HUES64 (cell line): ENCODE results near the gene ENTPD8.
"Not testable (repeated sequence)": the region's sequence is repeated elsewhere in the genome, so short reads cannot be mapped to it uniquely, and the experiment has no call there.

Experiments used
- H3K27ac ChIP-seq: 2 replicates; pipeline ENCODE4 v1.7.0; 2013; ENCODE audit warnings: low read depth, low read length, inconsistent platforms
- H3K27me3 ChIP-seq: 2 replicates; pipeline ENCODE4 v1.6.1; 2013; ENCODE audit warnings: mild to moderate bottlenecking, low read length; ENCODE audit not compliant: insufficient read depth
- H3K36me3 ChIP-seq: 2 replicates; pipeline ENCODE4 v1.6.1; 2013; ENCODE audit warnings: mild to moderate bottlenecking, low read length; ENCODE audit not compliant: insufficient read depth
- H3K4me1 ChIP-seq: 2 replicates; pipeline ENCODE4 v1.6.1; 2013; ENCODE audit warnings: mild to moderate bottlenecking, low read length, moderate library complexity; ENCODE audit not compliant: insufficient read depth
- H3K4me3 ChIP-seq: 2 replicates; pipeline ENCODE4 v1.5.1; 2013; ENCODE audit warnings: mild to moderate bottlenecking, low read length, moderate library complexity
- H3K9ac ChIP-seq: 2 replicates; pipeline ENCODE4 v1.6.1; 2013; ENCODE audit warnings: mild to moderate bottlenecking, low read depth, low read length
- H3K9me3 ChIP-seq: 2 replicates; pipeline ENCODE4 v1.6.1; 2013; ENCODE audit warnings: low read depth, low read length; ENCODE audit not compliant: insufficient read depth
- WGBS: fragments of 150-250, 120-280 bp; methylation state at CpG from one replicate; pipeline ENCODE4 v1.1.7; 2013; ENCODE audit warnings: missing lambda C conversion rate; 5-methylcytosine and 5-hydroxymethylcytosine counted together

The ENTPD8 gene

DNA sequence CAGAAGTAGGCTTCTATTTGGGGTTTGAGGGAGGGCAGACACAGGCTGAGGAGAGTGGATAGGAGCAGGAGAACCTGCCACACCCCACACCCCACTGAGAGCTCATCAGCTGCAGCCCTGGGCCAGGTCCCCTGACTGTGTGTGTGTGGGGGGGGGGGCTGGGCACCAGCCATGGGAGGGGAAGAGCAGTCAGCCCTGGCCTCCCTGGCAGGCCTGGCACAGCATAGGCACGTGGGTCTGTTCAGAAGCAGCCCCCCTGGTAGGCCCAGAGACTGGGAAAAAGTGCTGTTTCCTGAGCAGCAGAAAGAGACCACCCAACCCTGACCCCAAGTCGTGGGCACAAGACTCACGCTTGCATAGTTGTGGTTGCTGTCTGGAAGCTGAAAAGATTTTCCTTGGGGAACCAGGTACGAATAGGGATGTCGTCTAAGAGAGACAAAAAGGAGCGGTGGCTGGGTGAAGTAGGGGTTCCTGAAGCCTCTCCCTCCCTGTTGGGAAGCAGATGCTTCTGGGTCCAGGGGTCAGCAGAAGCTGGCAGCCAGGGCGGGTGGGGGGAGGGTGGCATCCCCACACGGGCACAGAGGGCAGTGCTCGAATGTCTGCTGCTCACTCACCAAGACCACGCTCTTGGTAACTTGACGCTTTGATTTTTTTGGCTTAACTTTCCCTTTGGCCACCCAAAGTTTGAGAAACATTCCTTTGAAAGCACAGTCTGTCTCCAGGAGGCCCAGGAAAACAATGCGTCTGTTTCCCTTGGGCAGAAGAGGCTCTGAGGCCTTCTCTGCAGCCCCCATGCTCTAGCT is 15.1 kb upstream of the ENTPD8 start:
- Histone ChIP-seq H3K27me3 (0 out of 2 replicates have a peak, but pooled peaks cover 5% of the 10 kb centered on the region), H3K4me3 (no peak overlapping the region), H3K9ac (no peak overlapping the region), H3K27ac (no peak overlapping the region), H3K9me3 (no peaks in the 10 kb centered on the region), H3K36me3 (peaks cover 26% of the 10 kb centered on the region), H3K4me1 (peaks cover 14% of the 10 kb centered on the region; the same call in 1 of the 2 replicates)
- WGBS: 94% methylated on average over 12 of the region's 12 CpGs

GRCh38 chr9:137455359-137455991 is 14.3 kb upstream of the ENTPD8 start:
- 0 out of 2 replicates have a peak, but pooled peaks cover 5% of the 10 kb centered on the region for H3K27me3 ChIP-seq
- H3K4me3 ChIP-seq: no peak overlapping the region
- H3K9me3 ChIP-seq: no peaks in the 10 kb centered on the region
- H3K27ac ChIP-seq: no peak overlapping the region
- H3K36me3 ChIP-seq: peaks cover 26% of the 10 kb centered on the region
- H3K9ac ChIP-seq: no peak overlapping the region
- H3K4me1 ChIP-seq: peaks cover 14% of the 10 kb centered on the region; the same call in 1 of the 2 replicates
- WGBS: 92% methylated on average over 18 of the region's 18 CpGs

DNA sequence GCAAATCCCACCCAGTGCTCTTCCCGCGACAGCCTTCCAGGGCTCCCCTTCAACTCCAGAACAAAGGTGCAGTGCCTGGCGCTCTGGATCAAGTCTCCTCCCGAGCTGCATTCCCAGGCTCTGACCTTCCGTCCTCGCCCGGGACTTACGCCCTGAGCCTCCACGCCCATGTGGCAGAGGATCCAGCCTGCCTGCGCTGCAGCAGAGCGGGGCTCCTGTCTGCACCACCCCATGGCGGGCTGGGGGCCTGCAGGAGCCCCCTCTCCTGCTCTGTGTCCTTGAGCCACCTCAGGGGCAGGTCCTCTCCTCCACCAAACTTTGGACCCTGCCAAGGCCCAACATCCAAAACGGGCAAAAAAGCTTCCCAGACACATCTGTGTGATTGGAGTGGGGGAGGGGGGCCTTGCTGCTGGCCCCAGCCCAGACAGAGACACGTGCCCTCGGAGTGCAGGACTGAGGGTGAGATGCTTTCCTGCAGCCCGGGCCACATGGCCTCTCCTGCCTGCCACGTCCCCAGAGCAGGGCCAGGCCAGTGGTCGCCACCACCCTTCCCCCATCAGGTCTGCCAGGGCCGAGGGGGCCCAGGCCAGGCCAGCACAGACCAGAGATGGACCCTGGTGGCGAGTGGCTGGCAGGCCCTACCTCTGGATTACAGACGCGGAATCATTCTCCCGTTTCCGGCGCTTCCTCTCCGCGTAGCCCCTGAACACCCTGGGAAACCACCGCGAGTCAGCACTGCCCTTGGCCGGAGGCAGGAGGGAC is 13.6 kb upstream of the ENTPD8 start:
- Histone ChIP-seq H3K36me3 (peaks cover 29% of the 10 kb centered on the region), H3K27ac (peak overlapping the region; percentile 70), H3K9me3 (no peaks in the 10 kb centered on the region), H3K9ac (peak overlapping the region; percentile 64), H3K4me3 (peak overlapping the region; percentile 53), H3K4me1 (peaks cover 14% of the 10 kb centered on the region; the same call in 1 of the 2 replicates), H3K27me3 (0 out of 2 replicates have a peak, but pooled peaks cover under 1% of the 10 kb centered on the region)
- 72% methylated on average over 29 of the region's 30 CpGs for WGBS

- Histone ChIP-seq H3K27ac (peak overlapping the region; percentile 70), H3K9ac (peak overlapping the region; percentile 64), H3K9me3 (no peaks in the 10 kb centered on the region), H3K27me3 (no peaks in the 10 kb centered on the region), H3K4me1 (peaks cover 14% of the 10 kb centered on the region; the same call in 1 of the 2 replicates), H3K4me3 (peak overlapping the region; percentile 53), H3K36me3 (peaks cover 35% of the 10 kb centered on the region)
- WGBS: 5% methylated on average over 22 of the region's 24 CpGs
These were observed 13.0 kb upstream of the ENTPD8 start for GRCh38 chr9:137454145-137454596.

DNA sequence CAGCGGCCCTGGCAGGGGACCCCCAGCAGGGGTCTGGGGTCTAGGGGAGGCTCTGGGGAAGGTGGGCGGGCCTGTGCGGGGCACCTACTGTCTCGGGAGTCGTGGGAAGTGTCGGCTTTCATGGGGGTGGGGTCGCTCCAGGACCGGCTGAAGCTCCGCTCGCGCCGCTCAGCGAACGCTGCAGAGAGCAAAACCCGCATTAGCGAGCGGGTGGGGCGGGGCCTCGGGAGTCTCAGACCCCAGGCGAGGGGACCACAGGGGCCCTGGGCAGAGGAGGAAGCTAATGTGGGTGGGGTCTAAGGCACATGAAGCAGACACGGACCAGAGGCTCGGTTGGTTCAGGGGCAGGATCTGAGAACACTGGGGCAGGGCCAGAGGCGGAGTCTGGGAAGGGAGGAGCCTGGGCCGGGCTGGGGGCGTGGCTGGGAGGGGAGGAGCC is 12.5 kb upstream of the ENTPD8 start:
- peaks cover 14% of the 10 kb centered on the region; the same call in 1 of the 2 replicates for H3K4me1 ChIP-seq
- H3K36me3 ChIP-seq: peaks cover 39% of the 10 kb centered on the region
- H3K27ac ChIP-seq: no peak overlapping the region
- H3K9ac ChIP-seq: peak overlapping the region; percentile 26; the same call in 1 of the 2 replicates
- WGBS: 3% methylated on average over 25 of the region's 25 CpGs
- no peaks in the 10 kb centered on the region for H3K27me3 ChIP-seq
- no peaks in the 10 kb centered on the region for H3K9me3 ChIP-seq
- peak overlapping the region; percentile 49 for H3K4me3 ChIP-seq

DNA sequence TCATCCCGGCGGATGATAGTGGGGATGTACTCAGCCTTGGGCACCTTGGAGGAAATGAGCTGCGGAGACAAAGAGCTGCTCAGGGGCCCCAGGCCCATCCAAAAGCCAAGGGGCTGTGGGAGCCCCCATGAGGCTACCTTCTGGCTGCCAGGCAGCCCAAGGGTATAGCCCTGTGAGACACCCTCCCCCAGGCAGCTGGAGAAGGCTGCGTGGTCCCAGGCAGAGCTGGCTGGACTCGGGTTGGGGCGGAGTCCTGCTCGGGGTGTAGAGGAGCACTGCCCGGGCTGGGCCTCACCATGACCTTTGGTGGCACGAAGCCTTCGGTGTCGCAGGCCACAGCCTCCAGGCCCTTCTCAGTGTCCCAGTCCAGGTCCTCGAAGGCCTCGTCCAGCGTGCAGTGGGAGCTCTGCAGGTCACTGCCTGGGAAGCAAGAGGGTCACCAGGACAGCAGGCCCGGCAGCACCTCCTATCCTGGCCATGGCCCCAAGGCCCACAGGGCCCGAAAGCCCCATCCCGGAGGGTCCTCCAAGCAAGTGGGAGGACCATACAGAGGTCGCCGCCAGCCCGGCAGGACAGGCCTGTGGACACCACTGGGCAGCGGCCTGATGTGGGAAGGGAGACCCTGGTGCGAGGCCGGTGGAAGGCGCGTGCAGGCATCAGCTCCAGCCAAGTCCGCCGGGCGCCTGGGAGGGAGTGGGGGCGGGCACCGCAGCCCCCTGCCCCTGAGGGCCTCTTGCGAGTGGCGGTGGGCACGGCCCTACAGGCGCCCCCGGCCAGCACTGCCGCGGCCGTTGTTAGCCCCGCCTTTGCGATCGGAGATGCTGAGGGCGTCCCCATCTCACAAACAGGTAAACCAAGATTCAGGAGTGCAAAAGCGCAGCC is 11.8 kb upstream of the ENTPD8 start:
- Histone ChIP-seq H3K36me3 (peaks cover 39% of the 10 kb centered on the region), H3K4me3 (peak overlapping the region; percentile 49), H3K27ac (no peak overlapping the region), H3K4me1 (peaks cover 9% of the 10 kb centered on the region; the same call in 1 of the 2 replicates), H3K27me3 (no peaks in the 10 kb centered on the region), H3K9ac (peak overlapping the region; percentile 26; the same call in 1 of the 2 replicates), H3K9me3 (no peaks in the 10 kb centered on the region)
- WGBS: 75% methylated on average over 43 of the region's 43 CpGs

GRCh38 chr9:137452006-137452760 is 11.0 kb upstream of the ENTPD8 start:
- WGBS: 93% methylated on average over 17 of the region's 17 CpGs

GRCh38 chr9:137451264-137452005 is 10.3 kb upstream of the ENTPD8 start:
- H3K36me3 ChIP-seq: peaks cover 32% of the 10 kb centered on the region
- not testable (repeated sequence) for H3K9ac ChIP-seq, H3K27me3 ChIP-seq, H3K27ac ChIP-seq, H3K9me3 ChIP-seq, H3K4me1 ChIP-seq, H3K4me3 ChIP-seq
- WGBS: 93% methylated on average over 16 of the region's 31 CpGs

More at GRCh38 chr9:137452006-137452760, 11.0 kb upstream of the ENTPD8 start:
- Histone ChIP-seq H3K27ac (no peak overlapping the region), H3K4me3 (no peak overlapping the region), H3K27me3 (no peaks in the 10 kb centered on the region), H3K4me1 (peaks cover 7% of the 10 kb centered on the region; the same call in 1 of the 2 replicates), H3K9me3 (no peaks in the 10 kb centered on the region), H3K9ac (no peak overlapping the region), H3K36me3 (peaks cover 37% of the 10 kb centered on the region)

DNA sequence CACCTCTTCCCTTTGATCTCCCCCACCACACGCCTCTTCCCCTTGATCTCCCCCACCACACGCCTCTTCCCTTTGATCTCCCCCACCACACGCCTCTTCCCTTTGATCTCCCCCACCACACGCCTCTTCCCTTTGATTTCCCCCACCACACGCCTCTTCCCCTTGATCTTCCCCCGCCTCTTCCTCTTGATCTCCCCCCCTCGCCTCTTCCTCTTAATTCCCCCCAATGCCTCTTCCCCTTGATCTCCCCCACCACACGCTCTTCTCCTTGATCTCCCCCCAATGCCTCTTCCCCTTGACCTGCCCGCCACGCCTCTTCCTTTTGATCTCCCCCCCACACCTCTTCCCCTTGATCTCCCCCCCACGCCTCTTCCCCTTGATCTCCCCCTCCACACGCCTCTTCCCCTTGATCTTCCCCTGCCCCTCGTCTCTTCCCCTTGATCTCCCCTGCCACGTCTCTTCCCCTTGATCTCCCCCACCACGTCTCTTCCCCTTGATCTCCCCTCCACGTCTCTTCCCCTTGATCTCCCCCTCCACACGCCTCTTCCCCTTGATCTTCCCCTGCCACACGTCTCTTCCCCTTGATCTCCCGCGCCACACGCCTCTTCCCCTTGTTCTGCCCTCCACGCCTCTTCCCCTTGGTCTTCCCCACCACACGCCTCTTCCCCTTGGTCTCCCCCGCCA is 9.5 kb upstream of the ENTPD8 start:
- not testable (repeated sequence) for H3K27ac ChIP-seq, H3K9ac ChIP-seq, H3K27me3 ChIP-seq, H3K4me1 ChIP-seq, H3K4me3 ChIP-seq, H3K9me3 ChIP-seq
- peaks cover 25% of the 10 kb centered on the region for H3K36me3 ChIP-seq
- WGBS: 83% methylated on average over 16 of the region's 24 CpGs
